Activated T-cell treated with anti-CD3 and anti-CD28 coated beads, Interleukin-2, amount 50 U/mL, for 24 hours (primary cell): ENCODE measurements around the gene MS4A8.
"Not testable (repeated sequence)": the region's sequence is repeated elsewhere in the genome, so short reads cannot be mapped to it uniquely, and the experiment has no call there.

Experiments used
- DNase-seq: peaks from one replicate; pipeline ENCODE4 v3.0.0-alpha.2; 2020
- H3K27ac Mint-ChIP-seq: 2 replicates; pipeline ENCODE4 v1.8.0; 2020; ENCODE audit warnings: mild to moderate bottlenecking, mixed read lengths
- H3K27me3 Mint-ChIP-seq: 2 replicates; pipeline ENCODE4 v1.8.0; 2020; ENCODE audit warnings: mixed read lengths
- H3K36me3 Mint-ChIP-seq: 2 replicates; pipeline ENCODE4 v1.8.0; 2020; ENCODE audit warnings: low read depth, mixed read lengths
- H3K4me1 Mint-ChIP-seq: 2 replicates; pipeline ENCODE4 v1.8.0; 2020; ENCODE audit warnings: low read depth, mixed read lengths
- H3K4me3 Mint-ChIP-seq: 2 replicates; pipeline ENCODE4 v1.8.0; 2020; ENCODE audit warnings: mild to moderate bottlenecking, moderate library complexity, mixed read lengths
- H3K9me3 Mint-ChIP-seq: 2 replicates; pipeline ENCODE4 v1.8.0; 2020; ENCODE audit warnings: mixed read lengths

MS4A8 gene

DNA sequence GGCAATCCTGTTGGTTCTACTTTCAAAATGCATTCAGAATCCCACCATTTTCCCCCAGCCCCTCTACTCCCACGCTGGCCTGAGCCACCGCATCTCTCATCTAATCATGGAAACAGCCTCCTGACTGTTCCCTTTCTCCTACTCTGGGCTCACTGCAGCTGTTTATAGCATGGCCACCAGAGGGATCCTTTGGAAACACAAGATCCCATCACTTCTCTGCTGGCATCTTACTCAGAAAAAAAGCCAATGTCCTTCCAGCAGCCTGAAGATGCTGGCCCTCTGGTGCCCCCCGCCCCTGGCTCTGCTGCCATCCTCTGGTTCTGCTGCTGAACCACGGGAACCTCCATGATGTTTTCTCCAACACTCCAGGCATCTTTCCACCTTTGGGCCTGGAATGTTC, 11.1 kb downstream of the MS4A8 start:
- Mint-ChIP-seq H3K36me3 (no peaks in the 10 kb centered on the region), H3K9me3 (no peaks in the 10 kb centered on the region), H3K4me3 (no peak overlapping the region), H3K27me3 (peaks cover 23% of the 10 kb centered on the region), H3K27ac (no peak overlapping the region), H3K4me1 (no peaks in the 10 kb centered on the region)
- no peak for DNase-seq

DNA sequence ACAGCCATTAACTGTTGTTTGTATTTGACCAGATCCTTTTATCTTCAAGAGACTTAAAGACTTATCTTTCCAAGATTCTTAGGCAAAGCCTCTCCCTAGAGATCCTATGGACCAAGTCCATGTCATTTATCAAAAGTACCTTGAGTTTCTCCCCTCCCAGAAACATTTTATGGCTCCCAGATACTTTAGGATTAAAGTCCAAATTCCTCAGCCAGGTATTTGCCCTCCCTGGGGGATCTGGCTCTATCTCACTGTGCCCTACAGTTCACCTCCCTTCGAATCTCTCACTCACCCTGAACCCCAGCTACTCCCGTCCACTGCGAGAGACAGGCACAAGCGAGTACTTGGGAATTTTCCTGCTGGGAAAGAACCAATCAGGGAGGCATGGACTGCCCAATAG, 11.9 kb downstream of the MS4A8 start:
- Mint-ChIP-seq H3K27ac (no peak overlapping the region), H3K27me3 (peaks cover 23% of the 10 kb centered on the region), H3K9me3 (no peaks in the 10 kb centered on the region), H3K36me3 (no peaks in the 10 kb centered on the region), H3K4me3 (no peak overlapping the region), H3K4me1 (no peaks in the 10 kb centered on the region)
- DNase-seq = no peak

DNA sequence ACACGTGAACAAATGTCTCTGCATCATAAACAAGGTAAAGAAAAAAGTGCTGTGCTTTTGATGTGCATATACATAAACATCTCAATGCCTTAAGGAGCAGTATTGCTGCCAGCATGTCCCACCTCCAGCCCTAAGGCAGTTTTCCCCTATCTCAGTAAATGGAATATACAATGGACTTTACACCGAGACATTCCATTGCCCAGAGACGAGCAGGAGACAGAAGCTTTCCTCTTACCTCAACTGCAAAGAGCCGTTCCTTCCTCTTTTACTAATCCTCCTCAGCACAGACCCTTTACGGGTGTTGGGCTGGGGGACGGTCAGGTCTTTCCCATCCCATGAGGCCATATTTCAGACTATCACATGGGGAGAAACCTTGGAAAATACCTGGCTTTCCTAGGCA, 14.0 kb downstream of the MS4A8 start:
- H3K27me3 Mint-ChIP-seq = peaks cover 20% of the 10 kb centered on the region
- not testable (repeated sequence) for H3K4me3 Mint-ChIP-seq, H3K36me3 Mint-ChIP-seq, H3K4me1 Mint-ChIP-seq, H3K9me3 Mint-ChIP-seq, DNase-seq, H3K27ac Mint-ChIP-seq

DNA sequence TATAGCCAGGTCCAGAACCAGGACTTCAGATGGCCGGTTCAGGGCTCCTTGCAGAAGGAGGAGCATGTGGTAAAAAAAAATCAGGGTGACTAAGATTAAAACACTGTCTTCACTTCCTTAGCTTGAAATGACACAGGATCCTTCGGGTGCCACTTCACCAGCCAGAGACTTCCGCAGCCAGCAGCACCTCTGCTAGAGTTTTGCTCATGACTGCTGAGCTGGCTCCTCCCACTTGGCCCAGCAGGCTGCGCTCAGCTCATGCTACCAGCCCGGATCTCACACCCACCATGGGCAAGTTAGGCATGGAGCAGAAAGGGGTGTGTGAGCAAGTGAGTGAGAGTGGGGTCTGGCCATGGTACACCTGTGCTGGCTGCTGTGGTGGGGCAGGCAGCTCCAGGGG, 18.5 kb downstream of the MS4A8 start:
- Mint-ChIP-seq H3K36me3 (no peaks in the 10 kb centered on the region), H3K9me3 (no peaks in the 10 kb centered on the region), H3K27me3 (peaks cover 33% of the 10 kb centered on the region), H3K4me1 (no peaks in the 10 kb centered on the region), H3K27ac (no peak overlapping the region), H3K4me3 (no peak overlapping the region)
- no peak for DNase-seq

DNA sequence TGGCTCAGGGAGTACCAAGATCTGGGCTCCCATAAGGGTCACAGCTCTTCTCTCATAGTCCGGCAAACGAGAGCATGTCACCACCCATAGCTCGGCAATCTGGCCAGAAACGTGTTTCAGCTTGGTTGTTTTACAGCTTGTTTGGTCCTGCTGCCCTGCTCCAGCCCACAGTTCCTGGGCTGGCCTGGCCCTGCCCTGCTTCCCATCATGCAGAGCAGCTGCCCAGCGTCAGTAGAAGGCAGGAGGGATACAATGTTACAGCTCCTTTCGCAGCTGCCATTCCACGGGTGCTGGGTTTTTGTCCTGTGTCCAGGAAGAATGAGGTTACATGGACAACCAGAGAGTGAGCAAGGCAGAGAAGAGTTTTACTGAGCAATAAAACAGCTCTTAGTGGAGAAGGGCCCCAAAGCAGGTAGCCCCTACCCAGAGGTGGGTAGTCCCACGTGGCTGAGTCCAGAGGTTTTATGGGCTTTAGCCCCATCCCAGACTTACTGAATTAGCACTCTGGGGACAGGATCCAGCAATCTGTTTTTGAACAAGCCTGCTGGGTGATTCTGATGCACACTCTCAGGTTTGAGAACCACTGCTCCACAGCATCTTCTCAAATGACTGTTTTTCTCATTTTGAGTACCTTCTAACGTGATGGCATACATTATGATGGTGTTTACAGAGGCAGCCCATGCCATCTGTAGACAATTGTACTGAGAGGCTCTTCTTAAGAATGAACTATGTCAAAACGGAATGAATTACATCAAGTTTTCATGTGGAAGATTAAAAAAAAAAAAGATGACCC, 19.3 kb downstream of the MS4A8 start:
- Mint-ChIP-seq H3K27ac (no peak overlapping the region), H3K36me3 (no peaks in the 10 kb centered on the region), H3K4me3 (no peak overlapping the region), H3K27me3 (peaks cover 34% of the 10 kb centered on the region), H3K4me1 (no peaks in the 10 kb centered on the region), H3K9me3 (no peaks in the 10 kb centered on the region)
- no peak for DNase-seq

DNA sequence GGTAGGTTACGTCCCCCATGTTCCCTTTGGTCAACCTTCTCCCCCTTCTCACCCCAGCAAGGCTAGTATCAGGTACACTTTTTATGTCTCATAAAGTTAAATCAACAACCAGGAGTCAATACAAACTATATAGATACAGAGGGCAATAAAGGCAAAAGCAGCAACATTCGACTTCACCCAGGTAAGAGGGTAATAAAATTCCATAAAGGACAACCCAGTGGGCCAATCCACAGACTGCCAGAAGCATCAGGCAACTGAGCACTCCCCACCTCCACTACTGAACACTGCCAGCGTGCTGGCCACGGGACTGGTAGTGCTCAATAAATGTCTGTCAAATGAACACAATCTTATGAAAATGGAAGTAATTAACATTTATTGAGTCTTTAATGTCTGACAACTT, 20.0 kb downstream of the MS4A8 start:
- H3K27ac Mint-ChIP-seq = no peak overlapping the region
- no peaks in the 10 kb centered on the region for H3K9me3 Mint-ChIP-seq
- no peak overlapping the region for H3K4me3 Mint-ChIP-seq
- H3K4me1 Mint-ChIP-seq = no peaks in the 10 kb centered on the region
- H3K27me3 Mint-ChIP-seq = peaks cover 32% of the 10 kb centered on the region
- DNase-seq = no peak
- H3K36me3 Mint-ChIP-seq = no peaks in the 10 kb centered on the region

DNA sequence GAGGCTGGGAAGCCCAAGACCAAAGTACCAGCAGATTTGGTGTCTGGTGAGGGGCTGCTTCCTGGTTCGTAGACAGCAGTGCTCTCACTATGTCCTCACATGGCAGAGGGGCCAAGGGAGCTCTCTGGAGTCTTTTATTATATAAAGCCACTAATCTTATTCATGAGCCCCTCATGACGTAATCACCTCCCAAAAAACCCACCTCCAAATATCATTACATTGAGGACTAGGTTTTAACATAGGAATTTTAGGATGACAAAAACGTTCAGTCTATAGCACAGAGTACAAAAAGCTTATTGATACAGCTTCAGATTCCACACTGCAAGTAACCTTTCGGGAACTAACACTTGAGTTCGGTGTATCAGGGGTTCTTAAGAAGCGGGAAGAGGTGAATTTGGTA, 21.0 kb downstream of the MS4A8 start:
- Mint-ChIP-seq H3K9me3 (no peaks in the 10 kb centered on the region), H3K27ac (no peak overlapping the region), H3K27me3 (peaks cover 29% of the 10 kb centered on the region), H3K4me1 (no peaks in the 10 kb centered on the region), H3K36me3 (no peaks in the 10 kb centered on the region), H3K4me3 (no peak overlapping the region)
- DNase-seq = no peak

DNA sequence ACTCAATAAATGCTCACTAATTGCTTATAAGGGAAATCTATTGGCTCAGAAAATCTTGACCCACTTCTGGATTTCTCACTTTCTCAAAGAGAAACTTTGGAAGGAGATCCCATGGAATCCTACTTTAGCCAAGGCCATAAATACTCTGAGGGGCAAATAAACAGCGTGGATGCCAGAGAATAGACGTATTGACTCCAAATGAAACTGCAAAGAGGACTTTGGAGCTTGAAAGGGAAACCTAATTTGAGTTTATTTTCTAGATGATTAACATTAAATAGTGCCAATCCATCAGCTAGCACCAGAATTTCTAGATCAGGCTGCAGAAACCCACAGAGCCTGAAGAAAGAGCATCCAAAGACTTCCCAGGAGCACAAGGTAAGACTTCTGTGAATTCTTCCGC, 25.0 kb downstream of the MS4A8 start, which contains the start of gene MS4A18:
MS4A18 (plus strand) TSS at position 301 of the 400 bp plus-strand sequence.
- Mint-ChIP-seq H3K36me3 (no peaks in the 10 kb centered on the region), H3K27me3 (peaks cover 31% of the 10 kb centered on the region), H3K4me1 (no peaks in the 10 kb centered on the region), H3K9me3 (no peaks in the 10 kb centered on the region), H3K4me3 (no peak within 1 kb of the TSS), H3K27ac (no peak within 1 kb of the TSS)
- no peak for DNase-seq

DNA sequence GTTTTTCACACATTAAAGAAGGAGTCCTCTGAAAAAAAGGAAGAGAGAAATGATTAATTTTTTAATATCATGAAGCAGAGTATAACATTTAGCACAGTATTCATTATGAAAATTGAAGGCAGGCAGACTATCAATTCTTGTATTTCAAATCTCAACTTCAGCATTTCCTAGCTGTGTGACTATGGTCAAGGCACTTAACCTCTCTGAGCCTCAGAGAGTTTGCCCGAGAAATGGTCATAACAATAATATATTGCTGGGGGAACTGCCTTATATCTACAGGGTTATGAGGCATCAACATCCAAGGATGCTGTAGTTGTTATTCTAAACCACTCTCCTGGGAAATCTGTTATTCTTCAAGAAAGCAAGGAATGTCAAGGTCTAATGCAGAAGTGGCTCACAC, 26.2 kb downstream of the MS4A8 start:
- Mint-ChIP-seq H3K9me3 (no peaks in the 10 kb centered on the region), H3K27me3 (peaks cover 29% of the 10 kb centered on the region), H3K36me3 (no peaks in the 10 kb centered on the region), H3K4me3 (no peak overlapping the region), H3K27ac (no peak overlapping the region), H3K4me1 (no peaks in the 10 kb centered on the region)
- no peak for DNase-seq

DNA sequence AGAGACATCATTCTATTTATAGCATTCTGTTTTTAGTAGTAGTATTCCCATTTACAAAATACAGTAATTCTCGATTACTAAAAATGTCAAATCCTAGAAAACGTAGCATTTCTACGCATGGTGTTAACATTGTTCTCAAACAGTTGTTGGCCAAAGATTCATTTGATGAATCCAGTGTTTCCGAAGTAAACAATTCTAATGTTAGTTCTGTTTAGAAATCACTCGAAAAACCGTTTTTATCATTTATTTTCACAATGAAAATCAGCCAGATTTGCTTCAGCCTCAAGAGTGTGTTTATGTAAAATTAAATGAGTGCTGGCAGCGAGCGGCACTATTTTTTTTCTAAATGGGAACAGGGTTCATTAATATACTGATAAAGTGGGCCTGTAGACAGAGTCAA, 32.2 kb downstream of the MS4A8 start:
- Mint-ChIP-seq H3K4me3 (no peak overlapping the region), H3K27me3 (peaks cover 28% of the 10 kb centered on the region)

DNA sequence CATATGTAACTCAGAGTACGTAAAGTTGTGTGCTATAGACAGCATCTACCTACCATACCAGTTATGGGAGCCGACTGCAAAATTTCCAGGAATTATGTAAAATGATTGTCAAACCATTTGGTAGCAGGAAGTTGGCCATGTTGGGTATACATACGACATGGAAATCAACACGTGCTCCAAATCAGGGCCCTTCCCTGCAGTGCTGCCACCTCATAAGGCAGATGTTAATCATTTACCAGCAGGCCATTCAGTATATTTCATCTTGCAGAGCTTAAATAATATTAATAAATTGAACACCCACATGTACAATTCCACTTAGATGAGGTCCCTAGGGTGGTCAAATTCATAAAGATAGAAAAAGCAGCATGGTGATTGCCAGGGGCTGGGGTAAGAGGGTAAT, 34.9 kb downstream of the MS4A8 start:
- H3K9me3 Mint-ChIP-seq = no peaks in the 10 kb centered on the region
- no peak overlapping the region for H3K27ac Mint-ChIP-seq
- peaks cover 15% of the 10 kb centered on the region for H3K27me3 Mint-ChIP-seq
- no peak overlapping the region for H3K4me3 Mint-ChIP-seq
- no peak for DNase-seq
- no peaks in the 10 kb centered on the region for H3K4me1 Mint-ChIP-seq
- H3K36me3 Mint-ChIP-seq = no peaks in the 10 kb centered on the region

More for the DNA sequence above, 32.2 kb downstream of the MS4A8 start:
- Mint-ChIP-seq H3K27ac (no peak overlapping the region), H3K36me3 (no peaks in the 10 kb centered on the region), H3K4me1 (no peaks in the 10 kb centered on the region), H3K9me3 (no peaks in the 10 kb centered on the region)
- DNase-seq = no peak

DNA sequence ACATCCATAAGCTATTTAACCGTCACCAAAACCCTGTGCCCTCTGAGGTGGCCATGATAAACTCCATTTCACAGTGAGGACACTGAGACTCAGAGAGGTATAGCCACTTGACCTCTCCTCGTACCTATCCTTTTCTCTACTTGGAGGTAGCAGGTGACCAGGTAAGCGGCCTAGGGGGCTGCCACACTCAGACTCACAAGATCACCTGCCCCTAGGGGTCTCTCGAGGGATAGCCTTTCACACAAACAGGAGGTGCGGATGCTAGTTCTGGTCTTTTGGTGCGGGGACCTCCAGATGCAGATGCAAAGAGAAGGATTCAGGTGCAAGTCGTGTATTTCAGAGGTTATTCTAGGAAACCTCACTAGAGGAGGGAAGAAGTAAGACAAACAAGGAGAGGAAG, 39.7 kb downstream of the MS4A8 start:
- Mint-ChIP-seq H3K27ac (no peak overlapping the region), H3K27me3 (peaks cover 5% of the 10 kb centered on the region), H3K4me3 (no peak overlapping the region), H3K36me3 (no peaks in the 10 kb centered on the region), H3K9me3 (no peaks in the 10 kb centered on the region), H3K4me1 (no peaks in the 10 kb centered on the region)
- DNase-seq = no peak

DNA sequence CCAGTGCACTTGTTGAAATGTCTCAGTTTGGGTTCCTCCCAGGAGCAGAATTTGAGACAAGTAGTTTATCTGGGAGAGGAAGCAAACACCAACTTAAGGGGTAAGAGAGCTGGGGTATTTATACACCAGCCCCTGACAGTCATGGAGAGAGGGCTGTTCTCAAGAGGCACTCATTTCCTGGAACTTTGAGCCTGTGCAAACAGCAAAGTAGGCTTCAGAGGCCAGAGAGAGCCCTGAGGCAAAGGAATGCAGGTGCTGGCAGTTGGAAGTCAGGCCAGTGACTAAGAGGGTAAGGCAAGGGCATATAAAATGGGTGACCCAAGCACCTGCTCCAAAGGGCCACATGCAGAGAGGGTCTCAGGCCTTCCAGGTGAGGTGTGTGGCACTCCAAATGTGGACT, 41.2 kb downstream of the MS4A8 start:
- Mint-ChIP-seq H3K36me3 (no peaks in the 10 kb centered on the region), H3K27me3 (peaks cover 9% of the 10 kb centered on the region), H3K4me3 (no peak overlapping the region), H3K27ac (no peak overlapping the region), H3K9me3 (no peaks in the 10 kb centered on the region), H3K4me1 (no peaks in the 10 kb centered on the region)
- no peak for DNase-seq

DNA sequence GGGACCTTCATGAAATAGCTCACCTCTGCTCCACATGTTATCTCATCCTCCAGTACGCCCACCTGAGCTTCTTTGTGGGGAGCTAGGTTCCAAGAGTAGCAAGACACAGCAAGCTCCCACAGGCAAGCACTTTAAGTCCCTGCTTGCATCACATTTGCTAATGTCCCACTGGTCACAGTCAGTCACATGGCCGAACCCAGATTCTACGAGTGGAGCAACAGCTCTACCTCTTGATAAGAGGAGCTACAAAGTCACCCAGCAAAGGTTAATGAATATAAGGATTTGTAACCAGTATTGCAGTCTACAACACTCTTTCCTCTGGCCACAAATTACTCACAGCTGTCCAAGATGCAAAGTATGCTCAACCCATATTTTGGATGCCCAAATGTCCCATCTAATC, 42.0 kb downstream of the MS4A8 start:
- no peak overlapping the region for H3K4me3 Mint-ChIP-seq
- DNase-seq = no peak
- no peaks in the 10 kb centered on the region for H3K36me3 Mint-ChIP-seq
- H3K9me3 Mint-ChIP-seq = no peaks in the 10 kb centered on the region
- H3K27ac Mint-ChIP-seq = no peak overlapping the region
- no peaks in the 10 kb centered on the region for H3K4me1 Mint-ChIP-seq
- peaks cover 7% of the 10 kb centered on the region for H3K27me3 Mint-ChIP-seq

DNA sequence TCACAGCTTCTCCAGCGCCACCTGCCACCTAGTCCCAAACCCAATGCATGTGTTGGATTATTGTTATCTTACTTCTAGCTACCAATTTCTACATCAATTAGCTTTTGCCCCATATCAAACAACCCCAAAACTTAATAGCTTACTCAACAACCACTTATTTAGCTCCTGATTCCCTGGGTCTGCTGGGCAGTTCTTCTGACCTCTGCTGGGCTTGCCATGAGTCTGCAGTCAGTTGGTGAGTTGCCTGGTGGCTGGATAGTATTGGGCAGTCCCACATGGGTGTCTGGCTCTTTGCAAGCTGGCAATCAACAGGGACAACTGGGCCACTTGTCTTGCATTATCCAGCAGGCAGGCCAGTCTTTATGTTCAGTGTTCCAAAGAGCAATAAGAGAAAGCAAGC, 43.6 kb downstream of the MS4A8 start:
- Mint-ChIP-seq H3K36me3 (no peaks in the 10 kb centered on the region), H3K27ac (no peak overlapping the region), H3K27me3 (peaks cover 10% of the 10 kb centered on the region), H3K4me1 (no peaks in the 10 kb centered on the region), H3K4me3 (no peak overlapping the region), H3K9me3 (no peaks in the 10 kb centered on the region)
- DNase-seq = no peak

DNA sequence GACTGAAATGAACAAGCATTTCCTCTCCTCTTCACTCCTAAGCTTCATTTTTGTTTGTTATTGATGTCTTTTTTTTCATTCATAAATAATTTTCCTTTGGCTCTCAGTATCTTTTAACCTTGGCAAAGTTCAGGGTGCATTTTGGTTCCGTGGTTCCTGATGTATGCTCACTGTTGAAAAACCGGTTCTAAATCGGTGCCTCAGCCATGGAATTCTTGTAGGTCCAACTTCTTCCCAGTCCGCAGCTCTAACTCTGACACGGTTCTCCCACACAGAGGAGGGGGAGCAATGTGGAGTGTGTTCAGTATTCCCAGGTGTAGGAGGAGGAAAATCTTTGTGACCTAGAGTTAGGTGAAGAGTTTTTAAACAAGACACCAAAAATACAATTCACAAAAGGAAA, 44.7 kb downstream of the MS4A8 start:
- H3K27me3 Mint-ChIP-seq = peaks cover 10% of the 10 kb centered on the region
- no peaks in the 10 kb centered on the region for H3K9me3 Mint-ChIP-seq

More for the DNA sequence above, 44.7 kb downstream of the MS4A8 start:
- Mint-ChIP-seq H3K4me3 (no peak overlapping the region), H3K4me1 (no peaks in the 10 kb centered on the region), H3K27ac (no peak overlapping the region), H3K36me3 (no peaks in the 10 kb centered on the region)
- no peak for DNase-seq
